Esophagus muscularis mucosa (tissue), 4 donors: ENCODE results near the gene NTSR1. TPM values are rescaled to one million over a fixed set of nuclear protein-coding genes. Genes with fewer than 3 reads are reported as not detected.

Experiments
- DNase-seq: peaks from one replicate; pipeline ENCODE4 v3.0.0-alpha.2; 2017; ENCODE audit errors: extremely low spot score
- H3K27ac ChIP-seq, 4 donors: fragments of 200-600 bp; sonication (generic); replicated peaks in 1 of 4; 1 replicate in 3 of 4; 2 replicates in 1 of 4; pipeline ENCODE4 v1.5.1; 2016 to 2019; ENCODE audit warnings: mild to moderate bottlenecking in 1 of 4
- H3K27me3 ChIP-seq, 4 donors: fragments of 200-600 bp; sonication (generic); one replicate each; pipeline versions ENCODE4 v1.5.1 to v1.6.0; 2016 to 2019
- H3K36me3 ChIP-seq, 4 donors: fragments of 200-600 bp; sonication (generic); one replicate each; pipeline ENCODE4 v1.5.1; 2016 to 2019
- H3K4me1 ChIP-seq, 4 donors: fragments of 200-600 bp; sonication (generic); one replicate each; pipeline ENCODE4 v1.5.1; 2016 to 2019
- H3K4me3 ChIP-seq, 4 donors: fragments of 200-600 bp; sonication (generic); 1 replicate in 2 of 4; 2 replicates in 2 of 4; pipeline ENCODE4 v1.5.1; 2016 to 2019; ENCODE audit warnings: mild to moderate bottlenecking in 4 of 4, moderate library complexity in 1 of 4
- H3K9me3 ChIP-seq, 4 donors: fragments of 200-600 bp; sonication (generic); 1 replicate in 3 of 4; 2 replicates in 1 of 4; pipeline ENCODE4 v1.5.1; 2016 to 2019
- EP300 ChIP-seq: sonication (generic); formaldehyde crosslinking; IDR thresholded peaks from one replicate; pipeline ENCODE4 v1.6.1; 2017; ENCODE audit warnings: antibody characterized with exemption
- POLR2A ChIP-seq: fragments of 450-650 bp; IDR thresholded peaks from one replicate; pipeline ENCODE4 v1.6.1; 2017; ENCODE audit warnings: antibody characterized with exemption, moderate library complexity, mild to moderate bottlenecking, low read depth
- POLR2AphosphoS5 ChIP-seq, 2 donors: sonication (generic); formaldehyde crosslinking; IDR thresholded peaks; one replicate each; pipeline ENCODE4 v1.6.1; 2017; ENCODE audit warnings: antibody characterized with exemption in 2 of 2
- WGBS: methylation state at CpG from one replicate; pipeline ENCODE4 v1.1.5; 2018; 5-methylcytosine and 5-hydroxymethylcytosine counted together
- intact Hi-C: fragments of 100-400 bp; cut with DNase I; formaldehyde crosslinking; loops from one replicate; pipeline ENCODE4 v1.15.1; 2023
- total RNA-seq, 4 donors: library from RNA; depleted of rRNA; stranded (reverse); fragments of >200 nt; gene quantifications; one replicate each; pipeline versions ENCODE4 v1.1.0 to v1.2.1, GENCODE V29; 2016
- TF ChIP-seq, protein P1 (sequence below), 3 experiments: fragments of 200-600 bp in 2 of 3; fragments of 450-650 bp in 1 of 3; sonication (generic) in 2 of 3; IDR thresholded peaks; one replicate each; pipeline ENCODE4 v1.5.1; 2017 to 2019; ENCODE audit warnings: antibody characterized with exemption in 3 of 3, mild to moderate bottlenecking in 2 of 3, moderate library complexity in 1 of 3

NTSR1 gene
- total RNA-seq, 4 donors from 2014 or later, result 0.42 to 1.6 (median 0.80) TPM

DNA sequence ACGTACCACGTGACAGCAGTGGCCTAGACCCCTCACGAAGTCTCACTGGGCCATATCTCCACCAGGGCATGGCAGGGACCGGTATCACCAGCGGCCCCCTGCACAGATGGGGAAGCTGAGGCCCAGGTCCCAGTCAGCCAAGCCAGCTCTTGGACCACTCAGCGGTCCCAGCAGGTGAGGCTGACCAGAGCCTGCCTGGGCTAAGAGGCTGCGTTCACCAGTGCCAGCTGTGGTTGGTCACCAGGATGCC, 85.0 kb downstream of the NTSR1 start:
- Histone ChIP-seq H3K4me1 (peaks cover 13 to 53% (median 42%) of the 10 kb centered on the region in 4 donors), H3K9me3 (no peaks in the 10 kb centered on the region), H3K27me3 (no peaks in the 10 kb centered on the region), H3K27ac (peak overlapping the region; percentile 89 to 97 (median 92)), H3K4me3 (peak overlapping the region; percentile 58 to 82 (median 76)), H3K36me3 (peaks cover 0 to 12% (median 9%) of the 10 kb centered on the region in 4 donors)
- peak; percentile 94 for DNase-seq
- intact Hi-C loops, result no loop called here
- WGBS, result 89% methylated on average over 3 of the region's 7 CpGs
- TF ChIP-seq, protein P1, sequence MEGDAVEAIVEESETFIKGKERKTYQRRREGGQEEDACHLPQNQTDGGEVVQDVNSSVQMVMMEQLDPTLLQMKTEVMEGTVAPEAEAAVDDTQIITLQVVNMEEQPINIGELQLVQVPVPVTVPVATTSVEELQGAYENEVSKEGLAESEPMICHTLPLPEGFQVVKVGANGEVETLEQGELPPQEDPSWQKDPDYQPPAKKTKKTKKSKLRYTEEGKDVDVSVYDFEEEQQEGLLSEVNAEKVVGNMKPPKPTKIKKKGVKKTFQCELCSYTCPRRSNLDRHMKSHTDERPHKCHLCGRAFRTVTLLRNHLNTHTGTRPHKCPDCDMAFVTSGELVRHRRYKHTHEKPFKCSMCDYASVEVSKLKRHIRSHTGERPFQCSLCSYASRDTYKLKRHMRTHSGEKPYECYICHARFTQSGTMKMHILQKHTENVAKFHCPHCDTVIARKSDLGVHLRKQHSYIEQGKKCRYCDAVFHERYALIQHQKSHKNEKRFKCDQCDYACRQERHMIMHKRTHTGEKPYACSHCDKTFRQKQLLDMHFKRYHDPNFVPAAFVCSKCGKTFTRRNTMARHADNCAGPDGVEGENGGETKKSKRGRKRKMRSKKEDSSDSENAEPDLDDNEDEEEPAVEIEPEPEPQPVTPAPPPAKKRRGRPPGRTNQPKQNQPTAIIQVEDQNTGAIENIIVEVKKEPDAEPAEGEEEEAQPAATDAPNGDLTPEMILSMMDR (IDR thresholded peaks at IDR 0.05), result no peak
- TF ChIP-seq POLR2A (no peak), EP300 (no peak), POLR2AphosphoS5 (IDR thresholded peaks at IDR 0.05) (no peak)

DNA sequence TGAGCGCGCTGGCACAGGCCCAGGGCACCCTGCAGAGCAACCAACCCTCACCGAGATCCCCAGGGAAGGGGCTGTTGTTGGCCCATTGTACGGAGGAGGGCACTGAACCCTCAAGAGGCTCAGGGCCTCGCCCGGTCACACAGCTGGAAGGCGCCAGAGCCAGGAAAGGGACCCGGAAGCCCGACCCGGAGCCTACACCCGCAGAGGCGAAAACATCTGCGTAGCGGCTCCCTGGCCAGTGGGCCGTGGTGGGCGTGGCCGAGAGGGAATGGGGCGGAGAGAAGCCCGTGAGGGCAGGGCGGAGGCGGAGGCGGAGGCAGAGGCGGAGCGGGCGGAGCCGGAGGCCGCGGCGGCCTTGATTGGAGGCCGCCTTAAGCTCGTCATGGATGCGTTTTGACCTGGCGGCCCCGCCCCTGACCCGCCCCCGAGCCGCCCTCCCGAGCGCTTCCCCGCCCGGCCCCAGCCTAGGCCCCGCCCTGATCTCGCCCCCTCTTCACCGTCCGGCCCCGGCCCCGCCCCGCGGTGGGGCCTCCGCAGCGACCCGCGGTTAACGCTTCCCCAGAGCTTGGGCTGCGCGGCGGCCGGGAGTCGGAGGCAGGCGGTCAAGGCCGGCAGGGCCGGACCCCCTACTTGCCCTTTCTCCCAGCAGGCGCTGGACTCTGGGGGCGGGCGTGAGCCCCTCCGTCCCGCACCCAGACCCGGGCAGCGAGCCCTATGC, 85.5 kb downstream of the NTSR1 start:
- peaks cover 4 to 17% (median 14%) of the 10 kb centered on the region in 4 donors for H3K36me3 ChIP-seq
- peaks cover 13 to 53% (median 42%) of the 10 kb centered on the region in 4 donors for H3K4me1 ChIP-seq
- intact Hi-C loops, result no loop called here
- H3K27me3 ChIP-seq, result no peaks in the 10 kb centered on the region
- H3K4me3 ChIP-seq, result peak overlapping the region; percentile 72 to 98 (median 82)
- peak; percentile 99 for DNase-seq
- peak overlapping the region; percentile 89 to 97 (median 93) for H3K27ac ChIP-seq
- H3K9me3 ChIP-seq, result no peaks in the 10 kb centered on the region
- WGBS, result 0% methylated on average over 32 of the region's 69 CpGs
- no peak for TF ChIP-seq EP300
- TF ChIP-seq, protein P1 (IDR thresholded peaks at IDR 0.05), result peak in 1 of 3 experiments; percentile 8
- TF ChIP-seq POLR2A, result peak; percentile 82
- TF ChIP-seq POLR2AphosphoS5 (IDR thresholded peaks at IDR 0.05), result peak; percentile 87 to 94

DNA sequence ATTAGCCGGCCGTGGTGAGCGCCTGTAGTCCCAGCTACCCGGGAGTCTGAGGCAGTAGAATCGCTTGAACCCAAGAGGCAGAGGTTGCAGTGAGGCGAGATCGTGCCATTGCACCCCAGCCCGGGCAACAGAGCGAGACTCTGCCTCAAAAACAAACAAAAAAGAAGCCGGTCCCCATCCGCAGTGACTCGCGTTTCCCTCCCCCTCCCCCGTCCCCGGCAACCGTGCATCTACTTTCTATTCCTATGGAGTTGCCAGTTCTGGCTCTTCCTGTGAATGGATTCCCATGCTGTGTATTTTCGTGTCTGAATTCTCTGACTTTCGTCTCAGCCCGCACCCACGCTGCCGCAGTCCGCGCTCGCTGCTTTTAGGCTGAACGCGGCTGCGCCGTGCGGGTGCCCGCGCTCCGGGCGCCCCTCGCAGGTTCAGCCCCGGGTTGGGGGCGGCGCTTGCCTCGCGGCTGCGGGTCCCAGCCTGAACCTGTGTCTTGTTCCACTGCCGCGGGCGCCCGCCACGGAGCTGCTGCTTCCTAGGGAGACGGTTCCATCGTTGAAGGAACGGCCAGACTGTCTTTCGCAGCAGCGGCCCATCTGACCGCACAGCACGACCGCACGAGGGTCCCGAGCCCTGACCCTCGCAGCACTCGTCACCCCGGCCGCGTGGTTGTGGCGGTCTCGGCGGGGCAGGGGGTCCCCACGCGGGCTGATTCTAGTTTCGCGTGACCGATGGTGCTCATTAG, 86.6 kb downstream of the NTSR1 start:
- peaks cover 13 to 53% (median 42%) of the 10 kb centered on the region in 4 donors for H3K4me1 ChIP-seq
- no peak for DNase-seq
- H3K36me3 ChIP-seq, result peaks cover 14 to 27% (median 24%) of the 10 kb centered on the region in 4 donors
- no peaks in the 10 kb centered on the region for H3K9me3 ChIP-seq
- TF ChIP-seq POLR2AphosphoS5 (IDR thresholded peaks at IDR 0.05), result peak in 1 of 2 donors; percentile 19
- TF ChIP-seq EP300, result no peak
- TF ChIP-seq, protein P1 (IDR thresholded peaks at IDR 0.05), result peak in 1 of 3 experiments; percentile 2
- no peak for TF ChIP-seq POLR2A
- WGBS, result 0% methylated on average over 29 of the region's 68 CpGs
- H3K4me3 ChIP-seq, result peak overlapping the region; percentile 72 to 98 (median 82)
- peak overlapping the region; percentile 89 to 97 (median 93) for H3K27ac ChIP-seq
- H3K27me3 ChIP-seq, result no peaks in the 10 kb centered on the region
- intact Hi-C loops, result no loop called here

DNA sequence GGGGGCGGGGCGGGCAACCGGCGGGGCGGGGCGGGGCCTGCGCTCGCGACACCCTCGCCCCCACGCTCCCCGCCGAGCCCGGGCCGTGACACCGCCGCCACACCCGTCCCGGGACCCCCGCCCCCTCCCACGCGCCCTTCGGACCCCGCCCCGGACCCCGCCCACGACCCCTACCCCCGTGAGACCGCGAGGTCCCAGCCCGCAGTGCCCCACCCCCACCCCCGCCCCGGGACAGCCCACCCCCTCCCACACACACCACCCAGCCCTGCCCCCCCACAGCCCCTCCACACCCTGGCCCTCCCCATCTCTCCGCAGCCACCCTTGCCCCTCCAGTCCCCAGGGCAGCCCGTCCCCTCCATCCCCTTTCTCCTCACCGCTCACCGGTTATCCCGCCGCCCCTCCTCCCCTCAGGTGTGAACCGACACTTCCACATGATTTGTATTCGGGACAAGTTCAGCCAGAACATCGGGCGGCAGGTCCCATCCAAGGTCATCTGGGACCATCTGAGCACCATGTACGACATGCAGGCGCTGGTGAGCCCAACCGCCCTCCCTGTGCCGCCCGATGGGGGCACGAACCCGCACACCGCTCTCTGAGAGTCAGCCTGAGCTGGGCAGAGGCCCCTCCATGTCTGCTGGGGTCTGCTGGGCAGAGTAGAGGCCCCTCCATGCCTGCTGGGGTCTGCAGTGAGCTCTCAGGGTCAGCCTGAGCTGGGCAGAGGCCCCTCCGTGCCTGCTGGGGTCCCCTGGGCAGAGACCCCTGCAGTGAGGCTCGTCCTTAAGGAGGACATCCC, 88.3 kb downstream of the NTSR1 start:
- Histone ChIP-seq H3K36me3 (peaks cover 19 to 42% (median 34%) of the 10 kb centered on the region in 4 donors), H3K27me3 (no peaks in the 10 kb centered on the region), H3K27ac (peak overlapping the region; percentile 89 to 97 (median 93)), H3K9me3 (no peaks in the 10 kb centered on the region), H3K4me3 (peak overlapping the region; percentile 72 to 98 (median 82)), H3K4me1 (peaks cover 24 to 45% (median 37%) of the 10 kb centered on the region in 4 donors)
- intact Hi-C loops, result no loop called here
- no peak for DNase-seq
- TF ChIP-seq POLR2AphosphoS5 (IDR thresholded peaks at IDR 0.05) (no peak), EP300 (no peak), POLR2A (no peak)
- TF ChIP-seq, protein P1 (IDR thresholded peaks at IDR 0.05), result no peak
- WGBS, result no CpG with 5 or more reads among the region's 53 CpGs
